GM19463 (cell line): ENCODE data around the gene ADRB1.

ENCODE experiments used
- ATAC-seq: cut with Tn5 transposase; IDR thresholded peaks from one replicate; pipeline ENCODE4 v1.9.1; 2021; ENCODE audit warnings: mild to moderate bottlenecking, moderate library complexity; ENCODE audit not compliant: unreplicated experiment

The ADRB1 gene

GRCh38 chr10:114084215-114084614 is 40.5 kb downstream of the ADRB1 start:
- ATAC-seq: no peak

- ATAC-seq: no peak
Observed at GRCh38 chr10:114087255-114087654, 43.6 kb downstream of the ADRB1 start.

- no peak for ATAC-seq
Observed at GRCh38 chr10:114087655-114088054, 44.0 kb downstream of the ADRB1 start.

- ATAC-seq: peak; percentile 70
Observed at GRCh38 chr10:114094795-114095194, 51.1 kb downstream of the ADRB1 start.

GRCh38 chr10:114095559-114096337 is 52.1 kb downstream of the ADRB1 start:
- peak; percentile 52 for ATAC-seq
